Stimulated activated CD4-positive, alpha-beta T cell treated with anti-CD3 and anti-CD28 coated beads, Interleukin-2, amount 100 ng/mL, for 24 hours (primary cell): ENCODE data around the gene MASP1.

ENCODE experiments used
- DNase-seq, 2 donors: peaks; one replicate each; pipeline ENCODE4 v3.0.0-alpha.2; 2020

The MASP1 gene

DNA sequence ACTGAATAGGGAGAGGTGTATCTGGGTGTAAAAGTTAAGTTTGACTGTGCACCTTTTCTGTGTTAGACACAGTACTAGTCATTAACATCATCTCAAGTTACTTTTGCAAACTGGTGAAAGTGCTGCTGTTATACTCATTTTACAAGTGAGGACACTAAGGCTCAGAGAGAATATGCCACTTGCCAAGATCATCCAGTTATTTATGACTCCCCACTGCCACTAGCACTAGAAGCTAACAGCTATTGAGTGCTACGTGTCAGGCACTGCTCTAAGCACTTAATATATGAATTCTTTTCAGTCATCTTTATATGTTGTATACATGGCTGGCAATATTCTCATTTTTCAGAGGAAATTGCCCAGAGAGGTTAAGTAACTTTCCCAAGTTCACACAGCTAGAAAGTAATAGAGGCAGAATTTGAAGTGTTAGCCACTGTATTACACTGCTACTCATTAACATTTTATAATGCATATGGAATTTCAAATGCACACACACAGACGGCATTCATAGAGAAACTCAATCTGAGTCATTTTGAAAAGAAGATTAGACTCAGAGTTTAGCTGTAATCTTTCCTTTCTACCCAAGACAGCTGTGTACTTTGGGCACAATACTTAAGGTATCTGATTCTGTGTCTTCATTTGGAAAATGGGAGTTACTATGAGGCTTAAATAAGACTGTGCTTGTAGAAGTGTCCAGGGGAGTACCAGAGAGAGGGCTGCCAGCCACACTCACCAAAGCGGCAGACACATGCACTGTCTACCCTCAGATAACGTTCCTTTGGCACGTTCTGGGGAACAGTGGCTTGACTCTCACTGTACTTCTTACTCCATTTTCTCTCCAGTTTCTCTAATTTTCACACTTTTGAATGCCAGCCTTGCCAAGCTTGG lies 1.3 kb upstream of the MASP1 start:
- no peak for DNase-seq

DNA sequence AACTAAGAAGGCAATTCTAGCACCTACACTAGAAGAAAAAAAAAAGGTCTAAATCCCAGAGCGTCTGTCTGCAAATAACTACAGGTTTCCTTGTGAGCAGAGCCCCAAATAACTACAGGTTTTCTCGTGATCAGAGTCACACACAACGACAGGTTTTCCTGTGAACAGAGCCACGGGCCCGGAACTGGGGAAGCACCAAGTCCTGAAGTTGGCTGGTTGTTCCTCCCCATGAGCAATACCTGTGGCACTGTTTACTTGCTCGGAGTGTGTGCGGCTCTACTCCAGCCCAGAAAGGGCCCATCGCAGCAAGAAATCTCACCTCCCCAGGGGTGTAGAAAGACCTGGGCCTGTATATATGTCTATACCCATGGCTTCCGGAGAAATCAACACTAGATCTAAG lies 644 bp upstream of the MASP1 start:
- DNase-seq = no peak

DNA sequence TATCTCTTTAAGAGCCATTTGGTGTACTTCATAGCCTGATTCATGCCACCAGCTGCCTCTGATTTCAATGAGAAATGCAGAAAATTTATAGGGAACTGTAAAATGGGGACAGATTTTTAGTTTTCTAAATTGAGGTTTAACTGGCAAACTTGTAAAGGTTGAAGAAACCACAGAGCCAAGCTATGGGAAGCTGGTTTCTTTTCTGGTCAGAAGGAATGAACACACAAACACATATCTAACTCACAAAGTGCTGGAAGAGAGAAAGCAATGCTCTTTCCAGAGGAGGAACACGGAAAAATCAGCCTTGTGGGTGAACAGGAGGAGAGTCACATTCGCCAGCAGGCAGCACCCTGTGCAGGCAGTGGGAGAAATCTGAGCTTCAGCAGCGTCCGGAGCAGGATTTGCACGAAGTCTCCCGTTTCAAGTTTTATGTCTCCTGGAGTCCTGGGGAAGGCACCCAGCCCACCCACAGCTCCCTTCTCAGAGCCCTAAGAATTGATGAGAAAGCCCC lies 481 bp downstream of the MASP1 start:
- DNase-seq = no peak

DNA sequence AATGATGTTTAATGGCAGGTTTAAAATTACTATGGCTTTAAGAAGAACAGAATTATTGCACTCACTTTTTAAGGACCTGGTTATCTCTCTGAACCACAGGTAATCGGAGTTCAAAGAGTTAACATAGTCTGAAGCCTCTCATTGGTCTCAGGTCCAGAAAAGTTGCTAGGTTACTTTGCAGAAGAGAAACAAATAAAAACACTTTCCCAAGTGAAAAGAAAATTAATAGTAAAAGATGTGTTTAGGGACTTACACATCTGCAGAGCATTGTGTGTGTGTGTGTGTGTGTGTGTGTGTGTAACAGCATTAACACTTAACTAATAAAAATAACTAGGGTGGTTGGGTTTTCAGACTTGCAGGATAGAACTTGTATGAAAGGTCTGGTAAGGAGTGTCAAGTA lies 1.0 kb downstream of the MASP1 start:
- DNase-seq = no peak

DNA sequence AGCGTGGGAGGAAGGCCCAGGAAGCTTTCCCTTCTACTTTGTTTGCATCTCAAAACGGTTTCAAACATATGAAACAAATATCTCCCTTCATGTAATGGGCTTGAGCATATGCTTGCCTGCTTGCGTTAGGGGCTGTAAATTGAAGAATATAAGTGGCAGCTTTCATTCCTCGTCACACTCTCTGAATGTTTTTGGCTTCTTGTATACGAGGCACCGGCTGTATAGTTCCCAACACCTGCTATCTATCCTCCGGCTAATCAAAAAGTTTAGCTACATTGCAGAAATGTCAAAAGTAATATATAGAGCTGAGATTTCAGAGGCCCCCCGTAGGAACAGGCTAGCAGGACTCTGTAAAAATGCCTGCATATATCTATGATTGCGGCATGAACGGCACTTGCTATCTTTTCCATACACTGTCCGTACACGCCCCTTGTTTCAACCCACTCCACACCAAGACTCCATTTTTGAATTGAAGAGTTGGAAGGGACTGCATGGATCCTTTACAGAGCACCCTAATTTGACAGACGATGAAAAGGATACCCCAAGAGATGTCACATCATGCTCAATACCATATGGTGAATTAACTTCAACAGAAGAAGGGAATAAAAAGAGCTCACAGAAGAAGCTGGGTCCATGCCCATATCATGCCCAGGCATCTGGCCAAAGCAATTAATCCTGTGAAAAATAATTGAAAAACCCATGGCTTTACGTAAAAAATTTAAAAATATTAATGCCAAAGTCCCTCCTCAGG lies 2.5 kb downstream of the MASP1 start:
- DNase-seq = no peak

DNA sequence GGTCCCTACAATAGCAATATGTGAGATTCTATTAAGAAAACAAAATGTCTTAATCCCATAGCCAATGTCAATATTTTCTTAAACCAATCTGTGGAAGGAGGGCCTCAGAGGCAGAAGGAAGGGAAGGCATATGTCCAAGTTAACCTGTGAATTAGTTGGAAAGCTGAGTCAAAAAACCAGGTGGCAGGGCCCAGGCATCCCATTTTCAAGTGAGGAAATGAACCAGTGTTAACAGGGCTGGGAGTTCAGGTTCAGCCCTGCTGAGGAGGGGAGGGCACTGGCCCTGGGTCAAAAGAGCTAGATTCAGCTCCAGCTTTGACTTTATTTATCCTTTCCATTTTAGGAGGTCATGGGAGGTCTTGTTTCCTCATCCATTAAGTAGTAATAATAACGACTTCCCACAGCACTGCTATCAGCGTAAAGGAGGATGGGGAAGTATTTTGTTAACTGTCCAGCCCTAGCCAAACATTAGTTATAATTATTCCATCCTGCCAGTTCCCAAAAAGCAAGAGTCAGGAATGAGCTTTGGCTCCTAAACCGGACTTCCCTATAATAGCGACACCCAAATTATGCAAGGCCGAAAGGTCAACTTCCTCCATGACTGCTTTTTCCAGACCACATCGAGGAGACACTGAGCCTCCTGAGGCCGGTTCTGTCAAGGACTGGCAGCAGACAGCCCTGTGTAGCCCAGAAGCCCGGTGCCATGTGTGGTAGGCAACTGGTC lies 3.2 kb downstream of the MASP1 start:
- no peak for DNase-seq

DNA sequence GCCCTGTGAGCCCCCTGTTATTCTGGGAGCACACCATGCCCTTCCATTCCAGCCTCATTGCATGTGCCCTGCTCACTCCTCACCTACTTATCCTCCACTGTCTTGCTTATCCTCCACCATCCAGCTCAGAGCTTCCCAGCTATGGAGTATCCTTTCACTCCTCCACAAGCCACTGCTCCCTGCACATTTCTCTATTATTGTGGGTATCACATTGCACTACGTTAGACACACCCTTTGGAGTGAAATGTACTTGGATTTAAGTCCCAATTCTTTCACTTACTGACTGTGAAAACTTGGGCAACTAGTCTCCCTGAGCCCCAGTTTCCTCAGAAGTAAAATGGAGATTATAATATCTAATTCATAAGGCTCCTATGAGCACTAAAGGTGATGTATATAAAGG lies 4.3 kb downstream of the MASP1 start:
- no peak for DNase-seq

DNA sequence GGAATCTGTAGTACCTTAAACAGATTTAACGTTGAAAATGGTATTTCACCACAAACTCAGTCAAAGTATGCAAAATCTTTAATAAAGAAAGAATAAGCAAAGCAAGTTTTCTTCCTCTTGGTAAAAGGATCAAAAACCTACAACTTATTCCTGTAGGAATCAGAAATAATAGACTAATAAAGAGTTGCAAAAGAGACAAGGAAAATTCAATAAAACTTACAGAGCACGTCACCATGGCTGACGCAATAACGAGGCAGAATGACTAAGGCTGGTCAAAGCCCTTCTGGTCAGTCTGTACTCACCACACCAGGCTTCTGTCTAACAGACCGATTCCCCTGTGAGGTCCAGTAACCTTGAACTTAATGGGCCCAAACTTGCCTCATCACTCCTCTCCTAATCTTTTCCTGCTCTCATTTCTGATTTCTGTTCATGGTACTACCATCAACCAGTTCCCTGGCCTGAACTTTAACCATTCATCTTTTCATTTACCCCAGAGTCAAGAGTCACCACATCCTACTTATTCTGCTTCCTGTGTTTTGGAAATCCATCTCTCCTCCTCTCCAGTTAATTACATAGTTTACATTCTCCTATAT lies 5.0 kb downstream of the MASP1 start:
- DNase-seq = no peak

DNA sequence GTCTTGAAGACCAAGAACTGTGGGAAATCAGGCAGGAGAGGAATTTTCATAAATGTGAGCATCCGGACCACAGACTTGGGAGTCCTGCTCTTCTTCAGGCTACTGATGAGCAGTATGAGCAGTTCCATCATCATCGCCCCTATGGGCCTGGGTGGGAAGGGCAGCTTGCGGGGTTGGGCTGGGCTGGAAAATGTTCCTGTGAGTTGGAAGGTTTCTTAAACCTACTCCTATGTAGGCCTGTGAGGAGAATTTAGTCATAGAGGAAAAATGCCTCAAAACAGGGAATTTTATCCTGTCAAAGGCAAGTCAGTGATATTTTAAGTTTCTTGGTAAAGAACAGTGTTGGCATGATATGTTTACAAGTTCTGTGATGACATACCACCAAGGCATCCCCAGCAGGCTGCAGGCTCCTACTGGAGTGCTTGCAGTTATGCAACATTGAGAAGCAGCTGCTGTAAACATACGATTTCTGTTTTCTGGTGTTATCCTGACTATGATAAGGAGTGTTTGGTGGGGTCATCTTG lies 10.3 kb downstream of the MASP1 start:
- DNase-seq = no peak

DNA sequence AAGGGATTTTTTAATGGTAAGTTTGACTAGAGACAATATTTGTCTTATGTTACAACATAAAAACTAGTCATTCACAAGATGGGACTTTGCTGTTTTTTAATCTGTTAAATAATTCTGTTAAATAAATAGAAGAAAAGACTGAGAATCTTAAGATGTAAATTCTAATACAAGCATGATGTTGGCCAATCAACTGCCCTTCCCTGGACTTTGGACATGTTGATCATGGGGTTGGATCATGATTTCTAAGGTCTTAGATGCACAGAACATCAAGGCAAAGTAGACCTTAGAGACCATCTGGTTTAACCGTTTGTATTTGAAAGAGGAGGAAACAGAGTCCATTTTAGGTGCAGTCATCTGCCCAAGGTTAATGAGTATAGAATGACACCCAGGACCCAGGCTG lies 10.9 kb downstream of the MASP1 start:
- DNase-seq = no peak

DNA sequence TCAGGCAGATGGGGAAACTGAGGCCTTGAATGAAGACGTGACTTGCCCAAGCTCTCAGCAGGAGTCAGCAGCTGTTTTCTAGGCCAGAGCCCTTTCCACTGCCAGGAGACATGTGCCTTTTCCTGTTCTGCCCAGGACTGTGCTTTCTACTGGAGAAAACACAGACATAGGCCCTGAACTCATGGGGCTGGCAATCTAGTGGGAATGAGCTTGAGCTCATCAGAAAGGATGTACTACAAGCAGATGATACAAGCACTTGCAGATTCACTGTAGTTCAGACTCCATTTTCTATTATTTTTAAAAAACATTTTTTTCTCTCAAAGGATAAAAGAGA lies 14.4 kb downstream of the MASP1 start:
- no peak for DNase-seq

DNA sequence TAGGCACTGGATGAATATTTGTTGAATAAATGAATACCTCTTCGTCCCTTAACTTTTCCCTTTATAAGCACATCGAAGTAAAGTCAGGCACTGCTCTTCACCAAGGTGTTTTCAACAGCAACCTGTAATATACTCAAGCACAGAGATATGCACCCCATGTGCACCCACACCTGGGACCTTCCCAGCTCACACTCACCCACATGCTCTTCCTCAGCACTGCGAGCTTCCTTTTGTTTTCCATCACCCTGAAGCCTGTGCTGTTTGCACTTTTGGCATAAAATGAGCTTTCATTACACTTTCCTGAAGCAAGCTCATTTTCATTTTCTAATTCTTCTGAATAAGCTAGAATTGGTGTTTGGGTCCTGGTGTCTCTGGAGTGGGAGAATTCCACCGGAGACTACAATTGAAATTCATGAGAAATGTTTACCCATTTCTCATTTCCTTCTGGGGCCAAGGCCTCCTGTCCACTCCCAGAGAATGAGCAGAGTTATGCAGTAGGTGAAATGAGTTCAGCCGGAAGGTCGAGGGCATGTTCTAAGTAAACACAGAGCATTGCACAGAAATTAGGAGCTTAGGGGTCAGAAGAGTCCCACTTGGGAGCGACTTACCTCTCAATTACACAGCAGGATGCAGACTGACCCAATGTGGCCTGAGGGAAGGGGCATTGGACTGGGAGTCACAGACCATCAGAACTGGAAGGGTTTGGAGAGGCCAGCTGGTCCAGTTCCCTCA lies 15.0 kb downstream of the MASP1 start:
- no peak for DNase-seq

DNA sequence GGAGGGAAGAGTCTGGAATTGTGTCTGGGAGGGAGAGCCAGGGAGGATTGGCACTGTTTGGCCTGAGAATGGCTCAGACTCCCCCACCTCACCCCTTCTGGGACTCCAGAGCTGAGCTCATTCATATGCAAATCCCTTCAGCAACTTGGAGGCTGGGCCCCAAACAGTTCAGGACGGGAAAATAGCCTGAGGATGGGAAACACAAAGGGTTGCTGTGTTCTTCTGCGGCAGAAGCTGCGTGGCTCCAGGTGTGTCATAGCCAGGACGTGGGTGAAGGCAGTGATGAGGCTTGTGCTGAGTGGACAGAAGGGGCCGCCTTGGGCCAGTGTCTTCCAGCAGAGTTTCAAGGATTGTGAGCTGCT lies 16.6 kb downstream of the MASP1 start:
- DNase-seq = no peak

DNA sequence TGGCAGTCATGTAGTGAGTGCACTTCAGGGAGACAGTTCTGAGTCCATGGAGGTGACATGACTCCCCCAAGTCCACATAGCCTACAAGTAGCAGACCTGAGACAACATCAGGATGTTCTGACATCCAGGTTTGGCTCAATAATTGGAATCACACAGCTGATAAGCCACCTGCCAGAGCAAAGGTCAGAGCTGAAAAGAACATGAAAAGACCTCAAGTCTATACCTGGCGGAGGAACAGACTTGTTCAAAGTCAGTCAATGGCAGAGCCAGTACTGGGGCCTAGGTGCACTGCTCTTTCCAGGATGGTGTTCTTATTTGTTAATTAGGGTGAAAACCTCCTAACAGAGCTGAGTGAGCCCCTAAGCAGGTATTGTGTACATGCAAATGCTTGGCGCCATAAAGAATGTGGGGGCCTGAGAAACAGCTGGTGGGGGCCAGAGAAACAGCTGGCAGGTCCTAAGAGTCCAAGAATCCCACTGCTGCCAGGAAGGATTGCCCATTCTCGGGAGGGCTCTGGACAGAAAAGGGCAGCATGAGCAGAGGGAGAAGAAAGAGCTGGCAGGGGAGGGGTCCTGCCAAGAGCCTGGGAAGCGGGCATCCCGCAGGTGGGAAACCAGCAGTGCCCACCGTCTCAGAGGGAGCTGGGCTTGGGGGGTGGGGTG lies 17.1 kb downstream of the MASP1 start:
- DNase-seq = no peak

DNA sequence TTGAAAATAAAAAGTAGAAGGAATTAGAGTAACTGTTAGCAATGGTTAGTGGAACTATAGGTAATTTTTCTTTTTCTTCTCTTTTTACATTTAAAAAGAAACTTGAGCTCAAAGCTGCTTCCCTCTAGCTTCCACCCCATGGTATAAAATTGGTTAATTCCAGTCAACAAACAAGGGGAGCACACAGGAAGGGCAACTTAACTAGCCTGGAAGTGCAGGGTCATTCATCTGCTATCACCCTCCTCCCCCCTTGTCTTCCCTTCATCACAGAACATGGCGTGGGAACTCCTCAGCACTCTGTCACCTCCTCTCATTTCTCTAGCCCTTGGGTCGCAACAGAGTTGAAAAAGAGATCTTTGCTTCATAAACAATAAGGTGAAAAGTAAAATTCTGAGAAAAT lies 20.0 kb downstream of the MASP1 start:
- no peak for DNase-seq

DNA sequence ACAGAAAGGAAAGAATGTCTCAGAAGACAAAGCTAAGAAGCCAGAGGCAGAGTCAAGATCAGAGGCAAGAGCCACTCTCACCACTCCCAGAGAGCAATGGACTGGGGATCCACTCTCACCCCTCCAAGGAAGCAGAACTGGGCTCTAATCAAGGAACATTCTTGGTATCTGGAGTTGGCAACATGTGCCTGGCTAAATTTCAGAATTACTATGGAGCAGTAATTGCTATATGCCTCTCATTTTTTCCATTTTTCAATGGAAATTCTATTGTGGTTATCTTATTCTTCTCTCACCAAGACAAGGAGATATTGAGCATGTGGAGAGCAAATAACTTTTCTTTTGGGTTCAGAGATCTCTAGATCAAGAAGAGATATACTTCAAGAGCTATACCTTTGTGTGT lies 22.1 kb downstream of the MASP1 start:
- no peak for DNase-seq

DNA sequence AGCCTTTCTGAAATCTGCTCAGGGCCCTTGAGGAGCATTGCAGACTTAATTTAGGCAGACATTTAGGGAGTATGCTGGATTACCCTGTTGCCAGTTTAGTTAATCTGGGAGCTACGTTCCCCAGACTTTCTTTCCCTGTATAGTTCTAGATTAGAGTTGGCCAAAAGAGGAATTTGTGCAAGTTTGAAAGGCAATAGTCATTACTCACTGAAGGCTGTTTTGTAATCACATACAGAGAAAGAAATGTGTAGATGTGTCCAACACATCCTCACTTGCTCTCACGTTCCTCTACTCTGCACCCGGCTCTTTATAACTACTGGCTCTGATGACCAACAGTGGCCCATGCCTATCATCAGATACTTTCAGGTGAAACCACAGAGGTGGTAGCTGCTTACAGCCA lies 24.2 kb downstream of the MASP1 start:
- no peak for DNase-seq

DNA sequence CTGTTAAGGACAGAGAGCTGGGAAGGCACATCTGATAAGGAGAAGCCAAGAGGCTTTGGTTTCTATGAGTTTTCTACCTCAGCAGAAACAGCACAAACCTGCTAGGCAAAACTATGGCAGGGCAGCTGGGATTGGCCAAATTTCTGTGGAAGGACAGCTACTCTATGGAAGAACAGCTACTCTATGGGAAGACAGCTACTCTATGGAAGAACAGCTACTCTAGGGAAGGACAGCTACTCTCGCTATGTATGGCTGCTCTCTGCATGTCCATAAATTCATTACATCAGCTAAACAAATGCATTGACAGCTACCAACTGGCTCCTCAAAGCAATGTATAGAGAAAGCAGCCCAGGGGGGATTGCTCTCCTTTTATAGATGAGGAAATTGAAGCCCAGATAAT lies 24.8 kb downstream of the MASP1 start:
- no peak for DNase-seq

DNA sequence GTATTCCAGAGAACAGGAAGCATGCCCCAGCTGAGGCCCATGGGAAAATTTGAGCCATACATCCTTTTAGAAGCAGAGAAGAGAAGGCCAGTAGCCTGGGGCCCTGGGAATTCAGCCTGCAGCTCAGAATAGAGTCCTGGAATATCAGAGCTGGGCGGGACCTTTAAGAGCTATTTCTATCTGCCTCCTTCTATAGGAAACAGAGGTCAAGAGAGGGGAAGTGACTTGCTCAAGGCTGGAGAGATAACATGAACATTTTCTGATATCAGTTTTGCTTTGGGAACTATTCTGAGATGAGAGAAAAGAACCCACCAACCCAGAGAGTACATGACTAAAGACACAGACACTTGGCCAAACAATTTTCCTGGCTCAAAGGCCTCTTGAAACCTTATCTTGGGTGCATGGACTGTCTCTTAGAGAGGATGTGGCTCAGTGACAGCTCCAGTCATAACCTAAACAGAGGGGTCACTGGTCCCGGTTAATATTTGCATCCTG lies 26.0 kb downstream of the MASP1 start:
- no peak for DNase-seq

DNA sequence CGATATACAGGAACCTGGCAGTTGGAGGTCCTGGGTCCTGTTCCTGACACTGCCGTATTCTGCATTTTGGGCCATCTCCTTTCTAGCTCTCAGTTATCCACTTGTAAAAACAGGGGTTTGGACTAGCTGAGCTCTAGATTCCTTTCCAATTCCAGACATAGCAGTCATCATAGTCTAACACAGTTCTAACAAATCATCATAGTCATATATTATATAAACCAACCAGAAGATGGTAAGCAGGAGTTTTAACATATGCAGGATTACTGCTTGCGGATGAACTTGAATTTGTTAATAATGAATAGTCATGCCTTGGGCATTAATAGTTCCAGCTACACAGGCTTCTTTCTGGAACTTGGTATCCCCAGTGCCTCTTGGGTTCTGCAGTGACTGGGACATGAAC lies 26.6 kb downstream of the MASP1 start:
- DNase-seq = no peak

DNA sequence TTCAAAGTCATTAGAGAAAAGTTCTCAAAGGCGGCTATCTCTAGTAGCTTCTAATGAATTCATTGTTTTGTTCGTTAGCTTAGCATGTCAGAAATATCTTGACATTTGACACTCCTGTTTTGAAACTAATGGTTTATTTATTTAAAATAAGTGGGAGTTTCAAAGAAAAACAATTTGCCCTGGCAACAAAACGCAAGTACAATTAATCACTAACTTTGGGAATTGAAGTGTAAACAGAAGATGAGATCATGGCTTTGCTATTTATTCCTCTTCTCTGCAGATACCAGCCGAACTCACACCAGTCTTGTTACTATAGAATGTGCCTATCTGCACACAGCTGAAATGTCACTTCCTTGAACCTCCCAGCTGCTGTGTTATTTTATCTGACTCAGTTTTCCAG lies 27.5 kb downstream of the MASP1 start:
- DNase-seq = no peak

DNA sequence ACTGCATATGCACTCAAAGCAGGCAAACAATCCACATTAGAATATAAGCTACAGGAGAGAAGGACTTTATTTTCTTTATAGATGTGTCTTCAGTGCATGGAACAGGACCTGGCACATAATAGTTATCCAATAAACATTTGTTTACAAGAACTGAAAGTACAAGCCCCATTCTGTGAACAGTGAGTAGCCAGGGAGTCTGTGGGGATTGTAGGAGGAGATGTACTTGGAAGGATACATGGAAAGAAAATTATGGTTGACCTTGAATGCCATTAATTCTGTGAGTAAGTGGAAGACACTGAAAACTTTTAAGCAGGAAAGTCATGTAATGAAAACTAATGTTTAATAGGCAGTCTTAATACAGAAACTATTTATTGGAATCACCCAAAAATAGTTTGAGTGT lies 28.3 kb downstream of the MASP1 start:
- no peak for DNase-seq
